OCI-LY1 (cell line): ENCODE measurements around the gene FUBP1.

Source experiments
- H2AFZ ChIP-seq: fragments of 200-600 bp; sonication (generic), shearing (Covaris generic); 2 replicates; pipeline ENCODE4 v1.6.0; 2014; ENCODE audit warnings: antibody characterized with exemption, mild to moderate bottlenecking, low read length
- H3F3A ChIP-seq: fragments of 200-600 bp; sonication (generic), shearing (Covaris generic); 2 replicates; pipeline ENCODE4 v1.6.0; 2014; ENCODE audit warnings: mild to moderate bottlenecking, antibody characterized with exemption, low read length, moderate library complexity; ENCODE audit not compliant: insufficient read depth
- H3K27ac ChIP-seq: fragments of 200-600 bp; sonication (generic); 2 replicates; pipeline ENCODE4 v1.5.1; 2014; ENCODE audit warnings: low read length, mixed run types, mild to moderate bottlenecking, low read depth; ENCODE audit not compliant: poor library complexity, severe bottlenecking
- H3K27me3 ChIP-seq: fragments of 200-600 bp; sonication (generic); 2 replicates; pipeline ENCODE4 v1.6.0; 2014; ENCODE audit warnings: antibody characterized with exemption, mild to moderate bottlenecking, low read length, moderate library complexity; ENCODE audit not compliant: insufficient read depth
- H3K36me3 ChIP-seq: fragments of 200-600 bp; sonication (generic); 2 replicates; pipeline ENCODE4 v1.6.1; 2014; ENCODE audit warnings: mild to moderate bottlenecking, antibody characterized with exemption, low read length, moderate library complexity, mixed read lengths; ENCODE audit not compliant: insufficient read depth
- H3K4me1 ChIP-seq: fragments of 200-600 bp; sonication (generic); 2 replicates; pipeline ENCODE4 v1.5.1; 2014; ENCODE audit warnings: mild to moderate bottlenecking, low read length, moderate library complexity; ENCODE audit not compliant: insufficient read depth, severe bottlenecking
- H3K4me2 ChIP-seq: fragments of 200-600 bp; sonication (generic), shearing (Covaris generic); 2 replicates; pipeline ENCODE4 v1.6.1; 2014; ENCODE audit warnings: low read length
- H3K4me3 ChIP-seq: fragments of 200-600 bp; sonication (generic); 2 replicates; pipeline ENCODE4 v1.5.1; 2014; ENCODE audit warnings: low read length, low read depth, mild to moderate bottlenecking, mixed read lengths; ENCODE audit not compliant: poor library complexity, severe bottlenecking
- H3K79me2 ChIP-seq: fragments of 200-600 bp; shearing (Covaris generic); 2 replicates; pipeline ENCODE4 v1.6.1; 2016; ENCODE audit warnings: mixed run types, low read length, mixed read lengths; ENCODE audit not compliant: insufficient read depth
- H3K9ac ChIP-seq: fragments of 200-600 bp; sonication (generic), shearing (Covaris generic); 2 replicates; pipeline ENCODE4 v1.6.1; 2014; ENCODE audit warnings: mild to moderate bottlenecking, low read length, mixed read lengths
- H3K9me2 ChIP-seq: fragments of 200-600 bp; sonication (generic), shearing (Covaris generic); 2 replicates; pipeline ENCODE4 v1.6.1; 2014; ENCODE audit warnings: low read depth, mild to moderate bottlenecking, low read length, mixed read lengths
- H3K9me3 ChIP-seq: fragments of 200-600 bp; shearing (Covaris generic); 2 replicates; pipeline ENCODE4 v1.6.1; 2014; ENCODE audit warnings: low read length, mixed read lengths
- H4K20me1 ChIP-seq: fragments of 200-600 bp; sonication (generic), shearing (Covaris generic); 2 replicates; pipeline ENCODE4 v1.6.0; 2016; ENCODE audit warnings: mild to moderate bottlenecking, low read length; ENCODE audit not compliant: insufficient read depth
- CTCF ChIP-seq: fragments of 200-600 bp; sonication (generic), shearing (Covaris generic); IDR thresholded peaks from 2 replicates; pipeline ENCODE4 v1.5.1; 2017; ENCODE audit warnings: mild to moderate bottlenecking, antibody characterized with exemption, low read length, moderate library complexity, mixed read lengths
- EZH2 ChIP-seq: fragments of 200-600 bp; sonication (generic), shearing (Covaris generic); IDR thresholded peaks from 2 replicates; pipeline ENCODE4 v1.8.0; 2017; ENCODE audit warnings: borderline replicate concordance, mixed run types, mild to moderate bottlenecking, antibody characterized with exemption, low read length, moderate library complexity, mixed read lengths

Gene FUBP1

DNA sequence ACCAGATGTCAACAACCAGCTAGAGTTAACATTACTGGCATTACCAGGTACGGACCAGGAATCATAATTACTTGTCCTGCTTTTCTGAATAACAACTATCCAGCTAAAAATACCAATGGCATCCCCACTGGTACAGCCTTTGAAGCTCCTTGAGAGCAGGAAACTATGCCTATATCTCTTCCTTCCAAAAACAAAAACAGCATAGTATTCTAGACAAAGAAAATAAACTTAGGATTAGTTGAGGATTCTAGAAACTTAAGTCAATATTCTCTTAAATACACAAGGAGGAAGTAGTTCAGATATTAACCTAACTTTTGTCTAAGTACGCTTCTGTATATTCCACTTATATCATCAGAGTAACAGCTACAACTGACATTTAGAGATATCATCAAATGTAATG, 3.0 kb downstream of the FUBP1 start:
- Histone ChIP-seq H4K20me1 (0 out of 2 replicates have a peak, but pooled peaks cover 5% of the 10 kb centered on the region), H3K4me3 (peak overlapping the region; percentile 82), H2AFZ (no peak overlapping the region), H3K27ac (no peak overlapping the region), H3F3A (0 out of 2 replicates have a peak, but pooled peaks cover 3% of the 10 kb centered on the region), H3K9me2 (no peaks in the 10 kb centered on the region), H3K36me3 (peaks cover 59% of the 10 kb centered on the region), H3K79me2 (peaks cover 92% of the 10 kb centered on the region), H3K9ac (peak overlapping the region; percentile 93; the same call in 1 of the 2 replicates), H3K27me3 (no peaks in the 10 kb centered on the region), H3K9me3 (no peaks in the 10 kb centered on the region), H3K4me1 (peaks cover 37% of the 10 kb centered on the region), H3K4me2 (peak overlapping the region; percentile 92)
- no peak for TF ChIP-seq CTCF
- no peak for TF ChIP-seq EZH2

GRCh38 chr1:77975386-77975785, 3.5 kb downstream of the FUBP1 start:
- TF ChIP-seq EZH2: no peak
- no peak for TF ChIP-seq CTCF
- H3K9me2 ChIP-seq: no peaks in the 10 kb centered on the region
- H3K4me2 ChIP-seq: peak overlapping the region; percentile 92
- H3K36me3 ChIP-seq: peaks cover 64% of the 10 kb centered on the region
- 0 out of 2 replicates have a peak, but pooled peaks cover 3% of the 10 kb centered on the region for H3F3A ChIP-seq
- no peaks in the 10 kb centered on the region for H3K27me3 ChIP-seq
- peaks cover 92% of the 10 kb centered on the region for H3K79me2 ChIP-seq
- H3K27ac ChIP-seq: no peak overlapping the region
- peak overlapping the region; percentile 82 for H3K4me3 ChIP-seq
- H4K20me1 ChIP-seq: 0 out of 2 replicates have a peak, but pooled peaks cover 5% of the 10 kb centered on the region
- no peak overlapping the region; the same call in 1 of the 2 replicates for H3K9ac ChIP-seq
- H3K9me3 ChIP-seq: no peaks in the 10 kb centered on the region
- H2AFZ ChIP-seq: no peak overlapping the region
- peaks cover 31% of the 10 kb centered on the region for H3K4me1 ChIP-seq

DNA sequence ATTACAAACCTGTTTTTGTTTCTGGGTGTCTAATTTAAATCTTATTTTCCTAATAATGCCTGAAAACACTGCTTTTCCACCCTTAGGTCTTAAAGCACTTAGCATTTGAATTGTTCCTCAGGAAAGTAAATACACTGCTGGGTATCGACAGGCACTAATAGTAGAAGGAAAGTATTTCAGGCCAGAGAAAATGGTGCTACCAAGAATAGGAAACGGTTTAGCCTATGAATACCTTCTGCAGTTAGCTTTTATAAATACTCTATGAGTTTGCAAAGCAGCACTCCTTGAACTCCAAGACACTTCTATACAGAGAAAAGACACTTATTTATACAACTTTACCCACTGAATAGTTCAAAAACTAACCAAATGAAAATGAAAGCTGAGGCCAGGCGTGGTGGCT, 6.8 kb downstream of the FUBP1 start:
- no peak overlapping the region for H3K4me3 ChIP-seq
- TF ChIP-seq CTCF (no peak), EZH2 (no peak)

More for the DNA sequence above, 6.8 kb downstream of the FUBP1 start:
- H3F3A ChIP-seq: 0 out of 2 replicates have a peak, but pooled peaks cover 3% of the 10 kb centered on the region
- H3K27me3 ChIP-seq: no peaks in the 10 kb centered on the region
- H4K20me1 ChIP-seq: peaks cover 5% of the 10 kb centered on the region; the same call in 1 of the 2 replicates
- no peaks in the 10 kb centered on the region for H3K9me3 ChIP-seq
- 0 out of 2 replicates have a peak overlapping the region, but pooled peaks have one; percentile 11 for H3K4me2 ChIP-seq
- H3K36me3 ChIP-seq: peaks cover 84% of the 10 kb centered on the region
- H3K79me2 ChIP-seq: peaks cover 92% of the 10 kb centered on the region
- peaks cover 28% of the 10 kb centered on the region for H3K4me1 ChIP-seq
- H3K9me2 ChIP-seq: no peaks in the 10 kb centered on the region
- H2AFZ ChIP-seq: no peak overlapping the region
- no peak overlapping the region for H3K27ac ChIP-seq
- no peak overlapping the region for H3K9ac ChIP-seq
